EL (cell line): ENCODE measurements around the gene LIN37.
"Not testable (repeated sequence)": the region's sequence is repeated elsewhere in the genome, so short reads cannot be mapped to it uniquely, and the experiment has no call there.

Experiments
- DNase-seq: peaks from one replicate; pipeline ENCODE4 v3.0.0-alpha.2; 2016

LIN37 gene

GRCh38 chr19:35754370-35755130 lies 6.2 kb downstream of the LIN37 start:
- DNase-seq: no peak

- no peak for DNase-seq
Observed at GRCh38 chr19:35755131-35755549, 6.8 kb downstream of the LIN37 start.

- DNase-seq: peak; percentile 67
Observed at GRCh38 chr19:35755550-35756376, 7.4 kb downstream of the LIN37 start.

DNA sequence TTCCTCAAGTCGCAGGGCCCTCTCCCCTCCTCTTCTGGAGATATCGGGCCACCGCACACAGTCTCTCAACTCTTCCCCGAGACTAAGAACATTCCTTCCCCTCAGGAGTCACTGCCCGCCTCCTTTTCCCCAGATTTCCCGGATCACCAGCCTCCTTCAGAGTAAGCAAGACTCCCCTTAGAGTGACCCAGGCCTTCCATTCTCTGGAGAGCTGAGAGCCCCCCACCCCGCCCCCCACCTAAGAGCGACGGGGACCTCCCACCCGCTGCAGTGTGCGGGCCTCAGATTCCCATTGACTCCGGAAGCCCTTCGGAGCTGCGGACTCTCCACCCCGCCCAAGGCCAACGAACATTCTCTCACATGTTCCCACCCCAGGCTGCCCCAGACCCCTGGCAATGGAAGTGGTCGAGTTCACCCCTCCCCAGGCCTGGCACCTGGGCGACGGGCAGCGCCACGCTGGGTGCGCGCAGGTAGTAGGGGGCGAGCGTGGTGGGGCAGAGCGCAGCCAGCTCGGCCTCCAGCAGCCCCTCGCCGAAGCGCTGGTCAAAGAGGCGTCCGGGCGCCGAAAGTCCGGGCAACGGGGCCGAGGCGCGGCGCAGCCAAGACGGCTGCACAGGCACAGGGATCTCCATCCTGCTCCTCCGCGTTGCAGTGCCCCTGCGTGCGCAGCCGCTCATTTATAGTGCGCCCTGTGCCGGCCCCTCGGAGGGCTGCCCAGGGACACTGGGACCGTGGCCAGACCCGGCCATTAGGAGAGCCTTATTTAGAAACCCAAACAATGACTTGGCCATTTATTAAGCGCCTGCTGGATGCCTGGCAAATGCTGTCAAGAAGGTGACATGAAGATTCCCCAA lies 8.2 kb downstream of the LIN37 start, which contains the start of gene HSPB6:
HSPB6 (minus strand) TSS at position 653 of the 854 bp plus-strand sequence; CDS start at position 632, 21 bp downstream.
- DNase-seq: peak; percentile 67

DNA sequence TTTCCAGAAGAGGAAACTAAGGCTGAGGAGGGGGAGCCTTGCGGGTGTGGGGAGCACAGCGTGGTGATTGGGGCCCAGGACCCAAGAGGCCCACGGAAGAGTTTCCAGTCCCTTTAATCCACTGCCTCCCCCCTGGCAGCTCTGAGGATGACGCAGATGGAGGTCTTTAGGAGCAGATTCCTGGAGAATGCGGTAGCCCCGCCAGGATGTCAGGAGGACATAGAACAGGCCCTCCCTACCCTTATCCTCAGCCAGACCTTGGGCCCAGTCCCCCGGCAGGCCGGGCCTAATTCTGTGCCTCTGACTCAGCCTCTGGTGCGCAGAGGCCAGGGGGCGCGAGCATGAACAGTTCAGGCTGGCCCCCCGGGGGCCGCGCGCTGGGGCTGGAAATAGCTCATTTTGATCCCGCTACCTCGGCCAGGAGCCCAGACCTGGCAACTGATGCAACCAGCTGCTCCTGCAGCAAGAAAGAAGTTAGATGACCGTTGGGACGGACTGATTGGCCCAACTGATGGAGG lies 8.9 kb downstream of the LIN37 start:
- peak; percentile 96 for DNase-seq

- peak; percentile 100 for DNase-seq
Observed at GRCh38 chr19:35757749-35758608, 9.6 kb downstream of the LIN37 start, which contains the start of gene PROSER3. PROSER3 (plus strand) TSS chr19:35758176; CDS start chr19:35758216, 40 bp downstream.

- DNase-seq: no peak
Observed at GRCh38 chr19:35759697-35760096, 11.3 kb downstream of the LIN37 start.

DNA sequence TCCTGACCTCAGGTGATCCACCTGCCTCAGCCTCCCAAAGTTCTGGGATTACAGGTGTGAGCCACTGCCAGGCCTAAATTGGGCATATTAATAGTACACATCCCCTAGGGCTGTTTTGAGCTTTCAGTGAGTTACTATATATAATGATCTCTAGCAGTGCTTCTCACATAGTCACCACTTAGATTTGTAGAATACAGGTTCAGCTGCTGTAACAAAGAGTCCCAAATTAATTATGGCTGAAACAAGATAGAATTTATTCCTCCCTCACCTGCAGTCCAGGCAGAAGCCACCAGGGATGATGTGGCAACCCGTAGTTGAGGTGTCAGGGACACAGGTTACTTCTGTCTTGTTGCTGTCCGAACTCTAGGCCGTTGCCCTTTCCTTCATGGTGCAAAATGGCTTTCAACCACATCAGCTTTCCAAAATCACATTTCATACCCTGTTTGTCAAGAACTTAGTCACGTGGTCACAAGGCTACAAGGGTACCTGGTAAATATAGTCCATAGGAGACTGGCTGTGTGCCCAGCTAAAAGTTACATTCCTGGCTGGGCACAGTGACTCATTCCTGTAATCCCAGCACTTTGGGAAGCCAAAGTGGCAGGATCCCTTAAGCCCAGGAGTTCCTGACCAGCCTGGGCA lies 12.5 kb downstream of the LIN37 start:
- DNase-seq: peak; percentile 29

GRCh38 chr19:35764432-35765315 lies 16.3 kb downstream of the LIN37 start:
- DNase-seq: no peak

DNA sequence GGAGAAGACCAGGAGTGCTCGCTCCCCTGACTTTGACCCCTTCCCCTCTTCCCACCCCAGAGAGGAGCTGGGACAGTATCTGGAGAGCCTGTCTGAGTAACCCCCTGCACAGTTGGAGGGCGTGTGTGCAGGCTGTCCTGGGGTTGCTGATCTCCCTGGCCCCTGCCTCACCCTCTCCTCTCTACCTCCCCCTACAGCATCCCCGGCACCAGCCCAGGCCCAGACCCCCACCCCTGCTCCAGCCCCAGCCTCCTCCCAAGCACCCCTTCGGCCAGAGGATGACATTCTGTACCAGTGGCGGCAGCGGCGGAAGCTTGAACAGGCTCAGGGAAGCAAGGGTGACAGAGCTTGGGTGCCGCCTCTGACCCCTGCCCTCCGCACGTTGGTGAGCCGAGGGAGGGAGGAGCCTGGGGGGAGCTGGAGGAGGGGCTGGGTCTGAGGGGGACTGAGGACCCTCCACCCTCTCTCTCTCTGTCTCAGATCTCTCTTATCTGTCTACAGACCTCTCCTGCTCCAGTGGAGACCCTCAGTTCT lies 18.3 kb downstream of the LIN37 start:
- no peak for DNase-seq

DNA sequence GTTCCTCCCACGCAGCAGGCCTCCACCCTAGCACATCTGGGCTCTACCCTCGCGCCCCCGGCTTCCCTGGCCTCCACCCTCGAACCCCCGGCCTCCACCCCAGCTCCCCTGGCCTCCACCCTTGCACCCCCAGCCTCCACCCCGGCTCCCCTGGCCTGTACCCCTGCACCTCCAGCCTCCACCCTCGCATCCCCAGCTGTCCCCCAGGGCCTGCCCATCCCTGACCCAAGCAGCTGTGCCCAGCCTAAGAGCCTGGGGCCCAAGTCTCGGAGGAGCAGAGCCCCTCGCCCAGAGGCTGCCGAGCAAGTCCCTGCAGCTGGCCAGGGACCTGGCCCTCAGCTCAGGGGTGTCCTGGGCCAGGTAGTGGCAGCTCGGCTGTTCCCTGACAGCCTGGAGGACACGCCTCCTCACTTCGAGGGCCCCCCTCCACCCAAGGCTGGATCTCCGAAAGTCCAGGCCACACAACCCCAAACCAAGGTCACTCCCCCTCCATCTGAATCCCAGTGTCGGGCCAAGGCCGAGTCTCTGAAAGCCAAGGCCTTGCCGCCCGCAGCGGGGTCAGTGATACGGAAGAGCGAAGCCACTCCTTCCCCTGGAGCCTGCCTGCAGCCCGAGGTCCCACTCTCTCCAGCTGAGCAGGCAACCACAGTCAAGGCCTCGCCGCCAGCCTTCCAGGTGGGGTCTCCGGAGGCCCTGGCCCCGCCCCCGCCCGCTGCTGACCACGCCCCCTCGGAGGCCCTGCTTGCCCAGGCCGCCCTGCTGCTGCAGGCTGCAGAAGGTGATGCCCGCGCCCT lies 19.1 kb downstream of the LIN37 start:
- no peak for DNase-seq

DNA sequence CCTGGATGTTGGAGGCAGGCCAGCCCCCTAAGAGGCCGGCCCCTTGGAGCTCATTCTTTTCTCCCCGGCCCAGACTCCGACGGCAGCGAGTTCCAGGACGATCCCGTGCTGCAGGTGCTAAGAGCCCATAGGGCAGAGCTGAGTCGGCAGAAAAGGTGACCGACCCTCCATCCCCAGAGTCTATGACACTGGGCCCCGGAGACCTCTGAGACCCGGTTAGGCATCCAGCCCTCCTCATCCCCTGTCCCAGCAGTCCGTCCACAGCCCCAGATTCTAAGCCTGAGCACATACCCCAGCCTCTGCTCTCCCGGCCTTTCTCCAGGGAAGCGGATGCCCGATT lies 19.7 kb downstream of the LIN37 start:
- no peak for DNase-seq

DNA sequence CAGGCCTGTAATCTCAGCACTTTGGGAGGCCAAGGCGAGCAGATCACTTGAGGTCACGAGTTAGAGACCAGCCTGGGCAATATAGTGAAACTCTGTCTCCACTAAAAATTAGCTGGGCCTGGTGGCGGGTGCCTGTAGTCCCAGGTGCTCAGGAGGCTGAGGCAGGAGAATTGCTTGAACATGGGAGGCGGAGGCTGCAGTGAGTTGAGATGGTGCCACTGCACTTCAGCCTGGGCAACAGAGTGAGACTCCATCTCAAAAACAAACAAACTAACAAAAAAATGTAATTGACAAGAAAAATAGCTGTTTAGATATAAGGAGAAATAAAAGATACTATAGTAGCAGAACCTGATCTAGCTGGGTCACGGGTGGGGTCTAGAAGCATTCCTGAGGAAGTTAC lies 24.0 kb downstream of the LIN37 start:
- not testable (repeated sequence) for DNase-seq

- DNase-seq: no peak
Observed at GRCh38 chr19:35773020-35773806, 24.8 kb downstream of the LIN37 start.

DNA sequence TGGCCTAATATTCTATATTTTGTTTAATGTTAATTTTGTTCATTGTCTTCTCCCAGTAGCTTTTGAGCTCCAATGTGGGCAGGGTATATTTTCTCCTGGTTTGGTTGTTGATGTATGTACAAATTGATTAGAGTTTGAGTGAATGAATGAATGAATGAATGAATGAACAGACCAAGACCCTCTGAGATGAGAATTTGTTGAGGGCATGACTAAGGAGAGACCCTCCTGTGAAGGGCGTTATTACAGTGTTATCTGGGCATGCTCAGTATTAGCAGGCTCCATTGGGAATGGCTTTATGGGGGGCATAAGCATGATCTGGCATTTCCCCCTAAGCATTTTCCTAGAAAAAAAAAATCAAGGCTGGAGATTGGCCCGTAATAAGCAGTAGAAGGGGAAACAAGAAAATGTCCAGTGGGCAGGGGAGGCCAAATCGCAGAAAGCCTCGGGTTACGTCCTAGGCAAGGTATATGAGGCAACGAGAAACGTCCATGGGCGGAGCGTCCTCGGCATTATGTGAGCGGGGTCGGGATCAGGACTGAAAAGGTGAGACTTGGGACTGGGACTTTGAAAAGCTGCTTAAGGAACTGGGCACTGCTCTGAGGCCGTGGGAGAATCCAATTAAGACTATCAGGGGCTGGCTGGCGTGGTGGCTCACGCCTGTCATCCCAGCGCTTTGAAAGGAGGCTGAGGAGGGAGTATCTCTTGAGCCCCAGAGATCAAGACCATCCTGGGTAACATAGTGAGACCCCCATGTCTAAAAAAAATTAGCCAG lies 26.1 kb downstream of the LIN37 start:
- no peak for DNase-seq

GRCh38 chr19:35775046-35775297 lies 26.6 kb downstream of the LIN37 start:
- DNase-seq: no peak

GRCh38 chr19:35775298-35776101 lies 27.1 kb downstream of the LIN37 start, which contains the start of gene ARHGAP33:
ARHGAP33 (plus strand) TSS chr19:35775564; CDS start chr19:35775659, 95 bp downstream.
- peak; percentile 97 for DNase-seq
